NCI-H446 (cell line): ENCODE measurements around the gene SLC43A2.
"Not testable (repeated sequence)": the region's sequence is repeated elsewhere in the genome, so short reads cannot be mapped to it uniquely, and the experiment has no call there.

Source experiments
- DNase-seq, 2 experiments: peaks; one replicate each; lab custom pipeline; 2025; lab: John Stamatoyannopoulos, UW

SLC43A2 gene

DNA sequence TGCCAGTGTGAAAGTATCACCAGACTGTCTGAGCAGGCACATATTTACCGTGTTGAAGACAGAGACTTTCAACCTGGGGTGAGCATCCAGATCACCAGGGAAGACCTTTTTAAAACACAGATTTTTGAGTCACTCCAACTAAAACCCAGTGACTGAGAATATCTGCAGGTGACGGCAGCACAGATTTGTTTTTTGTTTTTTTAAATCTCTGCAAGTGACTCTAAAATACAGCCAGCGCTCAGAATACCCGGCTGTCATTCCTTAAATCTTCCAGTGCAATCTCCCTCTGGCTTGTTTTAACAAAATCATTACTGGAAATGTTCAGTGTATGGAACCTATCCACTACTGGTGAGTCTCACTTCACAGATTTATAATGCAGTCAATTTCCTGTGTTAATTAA lies 92.9 kb downstream of the SLC43A2 start:
- no peak for DNase-seq

DNA sequence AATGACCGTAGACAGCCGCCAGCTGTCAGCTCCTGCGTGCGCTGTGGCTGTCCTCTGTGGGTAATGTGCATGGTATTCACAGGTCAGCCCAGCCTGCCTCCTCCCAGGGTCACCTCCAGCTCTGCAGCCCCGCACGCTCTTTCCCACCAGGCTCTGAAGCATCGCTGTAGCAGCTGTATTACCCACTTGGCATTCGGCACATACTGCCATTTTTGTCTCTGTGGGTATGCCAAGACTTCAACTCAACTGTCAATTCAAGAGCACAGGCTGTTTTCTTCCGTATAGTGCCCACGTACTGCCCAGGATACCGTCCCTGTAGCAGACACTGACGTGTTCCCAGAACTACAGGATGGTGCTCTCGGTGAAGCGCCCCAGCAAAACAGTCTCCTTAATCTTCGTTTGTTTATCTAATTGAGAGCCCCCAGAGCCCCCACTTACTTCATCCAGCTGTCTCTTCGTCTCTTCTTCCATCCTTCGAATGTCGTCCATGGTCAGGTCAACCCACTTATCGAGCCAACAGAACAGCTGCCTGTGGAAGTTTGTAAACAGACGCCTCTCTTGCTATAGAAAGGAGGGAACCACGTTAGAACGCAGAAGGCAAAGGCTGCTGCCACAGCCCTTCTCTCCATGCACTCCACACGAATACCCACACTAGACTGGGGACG lies 94.8 kb downstream of the SLC43A2 start:
- DNase-seq, result no peak

- DNase-seq, result no peak
Observed at GRCh38 chr17:1532836-1533602, 95.6 kb downstream of the SLC43A2 start.

- no peak for DNase-seq
Observed at GRCh38 chr17:1529863-1530262, 98.8 kb downstream of the SLC43A2 start.

GRCh38 chr17:1526876-1527275 lies 101.8 kb downstream of the SLC43A2 start:
- not testable (repeated sequence) for DNase-seq

DNA sequence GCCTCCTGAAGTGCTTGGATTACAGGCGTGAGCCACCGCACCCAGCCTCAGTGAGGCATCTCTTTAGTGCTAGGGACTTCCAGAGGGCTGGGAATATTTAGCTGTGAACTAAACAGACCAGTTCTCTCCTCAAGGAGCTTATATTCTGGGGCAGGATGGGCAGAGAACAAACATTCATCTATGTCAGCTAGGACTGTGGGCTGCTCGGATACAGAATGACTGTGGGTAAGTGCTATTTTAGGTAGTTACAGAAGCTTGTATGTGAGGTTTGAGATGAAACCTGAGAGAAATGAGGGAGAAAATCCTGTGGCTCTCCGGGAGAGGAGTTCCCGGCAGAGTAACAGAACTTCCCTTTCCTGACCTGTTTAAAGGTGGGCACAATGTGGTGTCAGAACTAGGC lies 106.0 kb downstream of the SLC43A2 start:
- DNase-seq, result no peak

- no peak for DNase-seq
Observed at GRCh38 chr17:1521086-1521640, 107.5 kb downstream of the SLC43A2 start.

GRCh38 chr17:1519678-1520077 lies 109.0 kb downstream of the SLC43A2 start:
- DNase-seq, result no peak
